NCI-H82 (cell line): Measurements from ENCODE around the gene NPR2.

Experiments
- DNase-seq: peaks from one replicate; lab custom pipeline; 2025; lab: John Stamatoyannopoulos, UW

The NPR2 gene

DNA sequence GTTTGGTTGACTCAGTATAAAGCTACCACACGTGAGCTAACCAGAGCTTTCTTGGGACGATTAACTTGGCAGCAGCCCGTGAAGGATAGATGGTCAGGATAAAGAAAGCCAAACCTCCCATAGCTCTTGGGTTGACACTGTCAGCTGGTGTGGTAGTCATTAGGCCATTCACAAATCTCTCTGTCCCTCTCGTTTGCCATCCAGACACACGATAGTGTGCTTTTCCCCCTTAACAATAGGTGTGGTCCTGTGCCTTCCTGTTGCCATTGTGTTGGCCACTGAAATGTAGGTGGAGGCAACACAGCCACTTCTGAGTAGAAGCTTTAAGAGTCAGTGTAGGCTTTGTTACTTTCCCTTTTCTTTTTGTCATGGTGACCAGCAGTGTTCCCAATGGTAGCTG lies 67.1 kb downstream of the NPR2 start:
- no peak for DNase-seq
